AG10803 (cell line): ENCODE measurements around the gene BACE2.

Experiments
- DNase-seq: peaks from one replicate; pipeline ENCODE4 v3.0.0; 2010; ENCODE audit warnings: low read depth
- H3K4me3 ChIP-seq: 2 replicates; pipeline ENCODE4 v1.5.1; 2011; ENCODE audit warnings: mild to moderate bottlenecking, low read length, control low read depth
- TF ChIP-seq, protein P1 (sequence below): conservative IDR thresholded peaks from 2 replicates; pipeline ENCODE4 v1.5.1; 2011; ENCODE audit warnings: mild to moderate bottlenecking, low read length, control low read depth, inconsistent platforms

BACE2 gene

DNA sequence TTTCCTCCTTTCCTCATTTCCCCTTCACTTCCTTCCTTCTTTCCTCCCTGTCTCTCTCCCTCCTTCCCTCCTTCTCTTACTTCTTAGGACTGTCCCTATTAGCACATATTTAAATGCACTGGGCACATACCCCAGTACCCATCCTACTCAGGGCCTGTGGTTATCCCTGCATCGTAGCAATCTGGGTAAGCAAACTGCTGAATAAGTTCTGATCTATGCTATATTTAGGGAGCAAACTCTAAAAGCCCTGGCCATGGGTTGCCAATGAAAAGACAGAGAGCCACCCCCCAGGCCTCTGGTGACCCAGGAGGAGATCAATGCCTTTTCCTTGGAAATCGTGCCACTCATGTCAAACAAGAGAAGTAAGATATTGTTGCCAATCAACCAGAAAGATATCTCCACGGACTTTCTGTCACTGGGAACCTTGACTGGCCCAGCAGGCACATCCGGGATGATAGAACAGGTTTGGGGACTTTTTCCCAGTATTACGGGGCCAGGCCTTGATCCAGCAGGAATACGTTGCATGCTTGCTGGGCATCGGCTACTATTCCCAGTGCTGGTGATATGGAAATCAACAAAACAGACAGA lies 154.0 kb downstream of the BACE2 start:
- no peak overlapping the region for H3K4me3 ChIP-seq
- DNase-seq: no peak
- TF ChIP-seq, protein P1, sequence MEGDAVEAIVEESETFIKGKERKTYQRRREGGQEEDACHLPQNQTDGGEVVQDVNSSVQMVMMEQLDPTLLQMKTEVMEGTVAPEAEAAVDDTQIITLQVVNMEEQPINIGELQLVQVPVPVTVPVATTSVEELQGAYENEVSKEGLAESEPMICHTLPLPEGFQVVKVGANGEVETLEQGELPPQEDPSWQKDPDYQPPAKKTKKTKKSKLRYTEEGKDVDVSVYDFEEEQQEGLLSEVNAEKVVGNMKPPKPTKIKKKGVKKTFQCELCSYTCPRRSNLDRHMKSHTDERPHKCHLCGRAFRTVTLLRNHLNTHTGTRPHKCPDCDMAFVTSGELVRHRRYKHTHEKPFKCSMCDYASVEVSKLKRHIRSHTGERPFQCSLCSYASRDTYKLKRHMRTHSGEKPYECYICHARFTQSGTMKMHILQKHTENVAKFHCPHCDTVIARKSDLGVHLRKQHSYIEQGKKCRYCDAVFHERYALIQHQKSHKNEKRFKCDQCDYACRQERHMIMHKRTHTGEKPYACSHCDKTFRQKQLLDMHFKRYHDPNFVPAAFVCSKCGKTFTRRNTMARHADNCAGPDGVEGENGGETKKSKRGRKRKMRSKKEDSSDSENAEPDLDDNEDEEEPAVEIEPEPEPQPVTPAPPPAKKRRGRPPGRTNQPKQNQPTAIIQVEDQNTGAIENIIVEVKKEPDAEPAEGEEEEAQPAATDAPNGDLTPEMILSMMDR: no peak

DNA sequence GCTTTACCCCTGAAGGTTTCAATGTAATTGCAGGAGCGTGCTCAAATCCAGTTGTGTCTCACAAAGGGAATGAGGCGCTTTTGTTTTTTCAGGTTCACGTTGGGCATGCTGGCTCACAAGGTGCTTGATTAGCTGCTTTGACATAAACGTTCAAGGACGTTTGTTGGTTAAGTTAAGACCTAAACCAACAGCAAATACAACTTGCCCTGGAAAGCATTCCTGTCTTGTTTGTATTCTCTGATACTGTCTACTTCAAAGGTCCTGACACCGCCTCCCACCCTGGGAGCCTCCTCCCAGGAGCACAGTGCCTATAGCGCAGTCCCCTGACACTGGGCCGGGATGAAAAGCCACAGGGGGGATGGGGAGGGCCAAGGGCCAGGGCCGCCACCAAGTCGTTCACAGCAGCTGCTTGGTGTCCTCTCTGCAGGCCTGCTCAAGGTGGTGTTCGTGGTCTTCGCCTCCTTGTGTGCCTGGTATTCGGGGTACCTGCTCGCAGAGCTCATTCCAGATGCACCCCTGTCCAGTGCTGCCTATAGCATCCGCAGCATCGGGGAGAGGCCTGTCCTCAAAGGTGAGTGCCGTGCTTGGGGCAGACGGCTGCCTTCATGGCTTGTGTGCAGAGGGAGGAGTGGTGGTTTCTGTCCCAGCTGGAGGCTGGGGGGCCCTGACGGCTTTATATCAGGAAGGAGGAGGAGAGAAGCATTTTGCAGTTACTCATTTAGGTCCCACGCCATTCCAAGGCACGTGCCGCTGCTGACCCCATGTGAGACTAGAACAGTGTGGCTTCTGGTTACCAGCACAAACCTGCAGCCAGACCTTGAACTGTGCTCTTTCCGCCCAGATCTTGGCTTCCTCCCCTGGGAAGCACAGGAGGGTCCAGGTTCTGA lies 154.8 kb downstream of the BACE2 start:
- TF ChIP-seq, protein P1: no peak
- DNase-seq: no peak
- no peak overlapping the region for H3K4me3 ChIP-seq

GRCh38 chr21:41325138-41325912 lies 157.4 kb downstream of the BACE2 start:
- no peak overlapping the region for H3K4me3 ChIP-seq
- TF ChIP-seq, protein P1: no peak
- no peak for DNase-seq

DNA sequence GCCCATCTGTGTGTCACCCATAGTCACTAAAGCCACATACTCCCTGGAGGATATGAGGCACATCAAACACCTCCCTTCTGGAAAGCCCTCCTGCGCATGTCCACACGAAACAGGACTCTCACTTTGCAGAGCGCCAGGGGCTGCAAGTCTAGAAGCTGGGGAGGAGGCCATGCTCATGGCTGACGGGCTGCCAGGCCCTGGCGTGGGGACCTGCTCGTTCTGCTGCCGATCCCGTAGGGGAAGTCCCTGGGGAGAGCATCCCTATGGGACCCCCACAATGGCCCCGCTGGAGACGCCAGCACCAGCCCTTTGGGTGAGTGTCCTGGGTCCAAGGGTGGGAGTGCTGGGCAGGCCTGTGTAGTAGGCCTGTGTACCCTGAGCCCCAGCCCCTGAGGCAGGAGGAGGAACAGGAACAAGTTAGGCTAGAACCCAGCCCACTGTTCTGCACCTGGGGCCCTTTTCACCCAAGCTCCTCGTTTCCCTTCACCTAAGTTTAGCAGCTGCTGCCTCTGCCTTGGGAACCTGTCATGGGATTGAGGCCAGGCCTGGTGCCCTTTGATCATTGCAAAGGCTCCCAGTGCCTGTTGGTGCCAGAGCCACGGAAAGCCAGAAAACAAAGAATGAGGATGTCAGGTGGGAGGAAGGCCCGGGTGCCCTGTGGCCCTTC lies 158.6 kb downstream of the BACE2 start:
- H3K4me3 ChIP-seq: no peak overlapping the region
- DNase-seq: no peak
- TF ChIP-seq, protein P1: no peak

GRCh38 chr21:41327753-41328152 lies 159.8 kb downstream of the BACE2 start:
- DNase-seq: no peak
- TF ChIP-seq, protein P1: no peak
- no peak overlapping the region for H3K4me3 ChIP-seq

GRCh38 chr21:41328660-41329607 lies 161.0 kb downstream of the BACE2 start:
- TF ChIP-seq, protein P1: no peak
- no peak for DNase-seq
- no peak overlapping the region for H3K4me3 ChIP-seq
